HG03103 (cell line): ENCODE measurements around the gene CPZ.
"Not testable (repeated sequence)": the region's sequence is repeated elsewhere in the genome, so short reads cannot be mapped to it uniquely, and the experiment has no call there.

Source experiments
- ATAC-seq: cut with Tn5 transposase; IDR thresholded peaks from one replicate; pipeline ENCODE4 v1.9.1; 2021; ENCODE audit warnings: low read depth; ENCODE audit not compliant: unreplicated experiment

The CPZ gene

DNA sequence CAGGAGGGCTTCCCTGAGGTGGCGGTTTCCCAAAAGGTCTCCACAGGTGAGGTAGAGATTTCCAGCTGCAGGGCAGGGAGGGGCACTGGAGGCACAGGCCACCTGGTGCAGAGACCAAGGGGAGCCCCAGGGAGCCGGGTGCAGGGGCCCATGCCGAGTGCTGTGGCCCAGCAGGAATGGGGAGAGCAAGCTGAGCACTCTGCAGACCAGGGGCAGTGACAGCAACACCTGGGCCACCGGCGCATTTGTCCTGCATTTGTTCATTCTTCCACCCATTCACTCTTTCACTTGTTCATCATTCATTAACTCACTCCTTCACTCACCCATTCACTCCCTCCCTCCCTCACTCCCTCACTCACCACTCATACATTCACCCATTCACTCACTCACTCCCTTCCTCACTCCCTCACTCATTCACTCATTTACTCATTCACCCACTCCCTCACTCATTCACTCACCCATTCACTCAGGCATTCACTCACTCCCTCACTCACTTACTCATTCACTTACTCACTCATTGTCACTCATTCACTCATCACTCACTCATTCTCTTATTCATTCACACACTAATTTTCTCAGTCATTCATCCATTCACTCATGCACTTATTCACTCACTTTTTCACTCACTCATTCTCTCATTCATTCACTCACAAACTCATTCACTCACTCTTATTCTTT lies 16.3 kb downstream of the CPZ start:
- no peak for ATAC-seq

- ATAC-seq, result no peak
Observed at GRCh38 chr4:8609406-8609805, 16.8 kb downstream of the CPZ start.

GRCh38 chr4:8609824-8610350 lies 17.3 kb downstream of the CPZ start:
- no peak for ATAC-seq

- no peak for ATAC-seq
Observed at GRCh38 chr4:8610858-8611616, 18.5 kb downstream of the CPZ start.

DNA sequence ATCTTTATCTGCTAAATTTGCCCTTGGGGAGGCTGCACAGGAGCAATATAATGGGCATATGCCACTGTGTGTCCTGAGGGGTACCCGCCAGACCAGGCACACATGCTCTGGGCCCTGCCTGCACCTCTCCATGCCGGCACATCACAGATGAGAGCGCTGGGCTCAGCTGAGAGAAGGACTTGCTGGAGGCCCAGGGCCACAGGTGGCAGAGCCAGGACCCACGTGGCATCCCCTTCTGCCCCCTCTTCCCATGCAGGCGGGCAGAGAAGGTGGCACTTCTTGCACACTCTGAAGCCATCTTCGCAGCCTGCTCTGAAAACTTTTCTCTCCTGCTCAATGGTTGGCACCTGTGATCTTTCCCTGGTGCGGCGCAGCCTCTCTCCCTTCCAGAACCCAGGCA lies 20.1 kb downstream of the CPZ start:
- no peak for ATAC-seq

DNA sequence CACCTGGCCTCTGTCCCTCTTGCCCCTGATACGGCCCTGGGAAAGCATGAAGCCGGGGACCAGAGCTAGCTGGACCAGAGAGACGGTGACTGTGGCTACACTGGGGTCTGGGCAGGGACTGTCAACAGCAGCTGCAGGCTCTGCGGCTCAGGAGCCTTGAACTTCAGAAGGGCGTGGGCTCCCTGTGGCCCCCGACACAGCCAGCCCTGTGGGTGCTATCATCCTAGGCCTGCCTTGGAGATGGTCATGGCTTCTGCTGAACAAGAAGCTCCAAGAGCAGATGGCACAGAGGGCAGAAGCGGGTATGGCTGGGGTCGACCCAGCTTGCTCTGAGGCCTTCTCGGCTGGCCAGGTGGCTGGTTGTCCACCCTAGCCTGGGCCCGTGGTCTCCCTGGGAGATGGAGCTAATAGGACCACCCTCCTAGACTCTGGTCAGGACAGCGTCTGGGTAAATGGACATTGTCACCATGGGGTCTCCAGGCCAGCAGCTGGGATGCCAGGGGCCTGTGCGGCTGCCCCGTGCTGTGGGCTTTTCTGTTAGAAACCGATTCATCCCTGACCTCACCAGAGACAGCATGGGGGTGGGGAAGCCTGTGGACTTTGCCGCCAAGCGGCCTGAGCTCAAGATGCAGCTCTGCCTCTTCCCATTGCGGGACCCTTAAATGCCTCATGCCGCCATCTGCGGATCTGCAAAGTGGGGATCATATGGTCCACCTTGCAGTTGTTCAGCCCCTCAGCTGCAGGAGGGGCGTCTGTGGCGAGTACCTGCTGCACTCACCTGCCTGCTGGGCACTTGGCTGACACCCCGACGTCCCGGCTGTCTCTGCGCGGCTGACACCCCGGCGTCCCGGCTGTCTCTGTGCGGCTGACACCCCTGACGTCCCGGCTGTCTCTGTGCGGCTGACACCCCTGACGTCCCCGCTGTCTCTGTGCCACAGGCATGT lies 21.1 kb downstream of the CPZ start:
- no peak for ATAC-seq

DNA sequence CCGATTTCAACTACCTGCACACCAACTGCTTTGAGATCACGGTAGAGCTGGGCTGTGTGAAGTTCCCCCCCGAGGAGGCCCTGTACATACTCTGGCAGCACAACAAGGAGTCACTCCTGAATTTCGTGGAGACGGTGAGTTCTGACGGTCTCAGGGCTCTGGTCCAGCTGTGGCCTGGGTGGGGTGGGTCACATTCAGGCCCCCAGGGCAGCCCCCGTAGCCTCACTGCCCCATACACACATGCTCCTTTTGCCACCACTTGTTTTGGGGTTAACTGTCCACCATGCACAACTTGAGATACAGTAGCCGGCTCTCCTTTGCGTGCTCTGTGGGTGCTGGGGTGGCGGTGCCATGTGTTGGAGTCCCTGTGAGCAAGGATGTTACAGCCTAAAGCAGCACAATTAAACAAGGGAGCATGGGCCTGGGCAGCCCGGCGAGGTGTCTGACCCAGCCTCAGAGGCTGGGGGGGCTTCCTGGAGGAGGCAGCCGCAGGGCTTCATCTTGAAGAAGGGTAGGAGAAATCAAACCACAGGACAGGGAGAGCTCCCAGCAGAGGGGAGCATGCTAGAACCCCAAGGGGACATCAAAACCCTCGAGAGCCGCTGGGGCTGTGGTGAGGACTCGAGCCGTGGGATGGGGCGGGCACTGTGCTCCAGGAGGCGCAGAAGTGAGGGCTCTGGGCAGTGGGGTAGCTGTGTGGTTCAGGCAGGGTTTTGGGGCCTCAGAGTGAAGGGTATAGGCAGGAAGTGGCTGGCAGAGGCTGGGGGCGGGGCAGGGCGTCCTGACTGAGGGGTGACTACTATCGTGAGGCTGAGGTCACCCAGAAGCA lies 22.0 kb downstream of the CPZ start:
- ATAC-seq, result no peak

GRCh38 chr4:8615366-8615765 lies 22.8 kb downstream of the CPZ start:
- no peak for ATAC-seq

- ATAC-seq, result no peak
Observed at GRCh38 chr4:8615921-8616787, 23.6 kb downstream of the CPZ start.

DNA sequence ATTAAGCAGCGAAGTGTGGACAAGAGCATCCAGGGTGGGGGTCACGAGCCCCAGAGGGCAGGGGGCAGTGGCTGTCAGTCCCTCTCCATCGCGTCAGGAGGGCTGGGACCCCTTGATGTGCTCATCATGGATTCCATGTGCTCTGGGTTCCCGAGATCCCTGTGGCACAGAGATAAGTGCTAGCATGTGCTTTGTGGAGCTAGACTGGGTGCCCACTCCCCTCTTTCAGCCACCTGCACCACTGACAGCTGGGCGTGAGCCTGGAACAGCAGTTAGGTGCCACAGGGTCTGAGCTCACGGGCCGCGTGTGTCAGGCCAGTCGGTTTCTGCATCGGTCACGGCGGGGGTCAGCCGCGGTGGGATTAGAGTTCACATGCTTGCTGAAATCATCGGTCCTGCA lies 24.3 kb downstream of the CPZ start:
- ATAC-seq, result no peak

DNA sequence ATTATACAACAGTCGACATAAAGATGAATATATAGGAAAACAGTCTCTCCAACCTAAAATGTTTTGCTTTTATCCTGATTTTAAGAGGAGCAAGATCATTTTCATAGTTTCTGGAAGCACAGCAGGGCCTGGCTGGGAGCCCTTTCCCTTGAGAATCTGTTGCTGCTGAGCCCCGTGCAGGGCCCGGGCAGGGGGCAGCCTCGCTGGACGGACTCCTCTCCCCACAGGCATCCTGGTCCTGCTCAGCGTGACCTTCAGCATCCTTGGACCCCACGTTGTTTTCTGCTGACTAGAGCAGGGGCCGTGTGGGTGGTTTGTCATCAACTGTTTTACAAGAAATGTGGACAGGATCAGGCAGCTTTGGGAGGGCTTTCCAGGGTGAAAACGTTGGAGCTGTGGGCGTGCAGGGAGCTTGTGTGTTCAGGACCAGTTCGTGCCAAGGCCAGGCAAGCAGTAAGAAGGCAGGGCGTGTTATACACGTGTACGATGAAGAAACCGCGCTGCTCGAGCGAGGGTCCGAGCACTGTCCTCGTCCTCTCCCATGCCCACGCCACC lies 25.0 kb downstream of the CPZ start:
- ATAC-seq, result no peak

DNA sequence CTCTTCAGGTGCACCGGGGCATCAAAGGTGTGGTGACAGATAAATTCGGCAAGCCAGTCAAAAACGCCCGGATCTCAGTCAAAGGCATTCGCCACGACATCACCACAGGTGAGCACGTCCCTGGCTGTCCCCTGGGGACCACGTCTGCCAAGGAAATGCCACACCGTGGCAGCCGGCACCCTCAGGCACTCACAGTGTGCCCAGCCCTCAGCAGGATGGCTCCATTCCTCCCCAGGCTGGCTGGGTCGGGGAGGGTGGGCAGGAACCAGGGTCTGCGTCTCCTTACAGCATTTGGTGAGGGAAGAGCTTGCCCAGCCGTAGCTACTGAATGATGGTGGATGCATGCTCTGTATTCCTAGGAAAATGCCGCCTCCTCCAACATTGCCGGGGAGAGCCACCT lies 25.9 kb downstream of the CPZ start:
- ATAC-seq, result no peak

- no peak for ATAC-seq
Observed at GRCh38 chr4:8618961-8619720, 26.6 kb downstream of the CPZ start.

DNA sequence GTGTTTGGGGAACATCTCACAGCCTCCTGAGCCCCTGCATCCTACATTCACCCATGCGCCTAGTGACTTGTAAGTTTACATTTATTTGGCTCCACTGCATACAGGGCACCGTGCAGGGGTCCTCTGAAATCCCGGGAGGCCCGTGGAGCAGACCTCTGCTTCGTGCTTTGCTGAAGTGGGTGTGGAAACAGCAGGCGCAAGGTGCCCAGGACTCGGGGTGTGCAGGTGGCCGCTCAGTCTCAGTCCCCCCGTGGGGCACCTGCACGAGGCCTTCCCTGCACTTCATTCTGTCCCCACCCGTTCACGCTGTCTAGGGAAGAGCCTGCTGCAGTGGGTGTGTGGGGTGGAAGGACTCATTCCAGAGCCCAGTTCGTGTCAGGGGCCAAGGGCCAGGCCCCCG lies 28.6 kb downstream of the CPZ start:
- not testable (repeated sequence) for ATAC-seq

- not testable (repeated sequence) for ATAC-seq
Observed at GRCh38 chr4:8624601-8625272, 32.2 kb downstream of the CPZ start.

- not testable (repeated sequence) for ATAC-seq
Observed at GRCh38 chr4:8630240-8630905, 37.8 kb downstream of the CPZ start.

DNA sequence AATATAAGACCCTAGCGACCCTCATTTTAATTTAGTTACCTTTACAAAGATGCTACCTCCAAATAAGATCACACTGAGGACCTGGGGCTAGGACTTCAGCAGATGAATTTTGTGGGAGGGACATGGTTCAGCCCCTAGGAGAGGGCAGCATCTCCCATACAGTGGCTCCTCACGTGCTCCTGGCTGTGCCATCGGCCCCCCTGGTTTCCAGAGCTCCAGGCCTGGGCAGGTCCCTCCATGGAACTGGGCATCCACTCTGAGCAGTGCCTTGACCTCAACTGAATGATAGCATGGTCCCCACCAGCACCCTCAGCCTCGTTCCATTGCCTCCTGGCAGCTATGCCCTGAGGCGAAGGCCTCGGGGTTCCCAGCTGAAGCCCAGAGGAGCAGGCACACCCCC lies 39.3 kb downstream of the CPZ start:
- not testable (repeated sequence) for ATAC-seq
